ENCODE results near the gene AKAP7. TPM values are rescaled to one million over a fixed set of nuclear protein-coding genes. Genes with fewer than 3 reads are reported as not detected.

Gene AKAP7
- total RNA-seq, 1 donor = 3.0 TPM

Other genes with a start within 250 kb of the AKAP7 start
- gene EPB41L2, start 72.2 kb upstream of the AKAP7 start, total RNA-seq = 7.5 TPM

Measured in hematopoietic multipotent progenitor cell (in vitro differentiated cells).